GM12873 (cell line): ENCODE results near the gene TRIM8.

Experiments
- TF ChIP-seq, protein P1 (sequence below): IDR thresholded peaks from 2 replicates; pipeline ENCODE4 v1.5.1; 2012; ENCODE audit warnings: low read depth, mild to moderate bottlenecking, moderate library complexity, low read length, control low read depth; ENCODE audit not compliant: insufficient read depth; ENCODE audit errors: missing control alignments

TRIM8 gene

DNA sequence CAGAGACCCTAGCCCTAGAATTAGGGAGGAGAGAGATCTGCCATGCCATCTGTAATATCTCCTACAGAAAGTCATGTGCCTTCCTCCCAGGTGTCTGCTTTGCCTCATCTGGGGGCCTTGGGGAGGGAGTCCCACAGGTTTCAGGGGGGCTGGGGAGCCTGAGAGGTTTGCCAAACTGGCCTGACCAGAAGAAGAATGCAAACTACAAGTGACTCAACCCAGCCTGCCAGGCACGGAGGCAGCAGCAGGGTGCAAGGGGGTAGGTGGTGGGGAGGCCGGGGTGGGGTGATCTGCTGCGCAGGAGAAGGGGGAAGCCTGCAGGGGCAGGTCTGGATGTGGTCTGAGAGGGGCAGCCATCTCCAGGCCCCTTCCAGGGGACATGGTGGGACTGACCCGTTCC lies 9.6 kb upstream of the TRIM8 start:
- TF ChIP-seq, protein P1, sequence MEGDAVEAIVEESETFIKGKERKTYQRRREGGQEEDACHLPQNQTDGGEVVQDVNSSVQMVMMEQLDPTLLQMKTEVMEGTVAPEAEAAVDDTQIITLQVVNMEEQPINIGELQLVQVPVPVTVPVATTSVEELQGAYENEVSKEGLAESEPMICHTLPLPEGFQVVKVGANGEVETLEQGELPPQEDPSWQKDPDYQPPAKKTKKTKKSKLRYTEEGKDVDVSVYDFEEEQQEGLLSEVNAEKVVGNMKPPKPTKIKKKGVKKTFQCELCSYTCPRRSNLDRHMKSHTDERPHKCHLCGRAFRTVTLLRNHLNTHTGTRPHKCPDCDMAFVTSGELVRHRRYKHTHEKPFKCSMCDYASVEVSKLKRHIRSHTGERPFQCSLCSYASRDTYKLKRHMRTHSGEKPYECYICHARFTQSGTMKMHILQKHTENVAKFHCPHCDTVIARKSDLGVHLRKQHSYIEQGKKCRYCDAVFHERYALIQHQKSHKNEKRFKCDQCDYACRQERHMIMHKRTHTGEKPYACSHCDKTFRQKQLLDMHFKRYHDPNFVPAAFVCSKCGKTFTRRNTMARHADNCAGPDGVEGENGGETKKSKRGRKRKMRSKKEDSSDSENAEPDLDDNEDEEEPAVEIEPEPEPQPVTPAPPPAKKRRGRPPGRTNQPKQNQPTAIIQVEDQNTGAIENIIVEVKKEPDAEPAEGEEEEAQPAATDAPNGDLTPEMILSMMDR = no peak

DNA sequence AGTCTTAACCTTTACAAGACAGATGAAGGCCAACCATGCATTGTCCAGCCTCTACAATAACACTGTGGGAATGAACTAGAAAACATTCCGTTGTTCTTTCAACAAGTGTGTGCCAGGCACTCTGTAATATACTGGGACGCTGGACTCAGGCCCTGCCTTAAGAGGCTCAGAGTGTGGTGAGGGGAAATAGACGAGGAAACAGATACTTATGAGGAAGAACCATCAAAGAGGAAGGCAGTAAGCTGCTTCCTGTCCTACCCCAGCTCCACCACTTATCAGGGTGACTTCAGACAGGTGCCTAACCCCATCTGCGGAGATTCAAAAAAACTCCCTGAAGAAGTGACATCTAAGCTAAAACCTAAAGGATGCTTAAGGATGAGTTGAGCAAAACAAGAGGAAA lies 8.9 kb upstream of the TRIM8 start:
- TF ChIP-seq, protein P1 = no peak

GRCh38 chr10:102639537-102639936 lies 4.7 kb upstream of the TRIM8 start:
- TF ChIP-seq, protein P1 = no peak

- TF ChIP-seq, protein P1 = no peak
Observed at GRCh38 chr10:102641402-102641801, 2.9 kb upstream of the TRIM8 start.

DNA sequence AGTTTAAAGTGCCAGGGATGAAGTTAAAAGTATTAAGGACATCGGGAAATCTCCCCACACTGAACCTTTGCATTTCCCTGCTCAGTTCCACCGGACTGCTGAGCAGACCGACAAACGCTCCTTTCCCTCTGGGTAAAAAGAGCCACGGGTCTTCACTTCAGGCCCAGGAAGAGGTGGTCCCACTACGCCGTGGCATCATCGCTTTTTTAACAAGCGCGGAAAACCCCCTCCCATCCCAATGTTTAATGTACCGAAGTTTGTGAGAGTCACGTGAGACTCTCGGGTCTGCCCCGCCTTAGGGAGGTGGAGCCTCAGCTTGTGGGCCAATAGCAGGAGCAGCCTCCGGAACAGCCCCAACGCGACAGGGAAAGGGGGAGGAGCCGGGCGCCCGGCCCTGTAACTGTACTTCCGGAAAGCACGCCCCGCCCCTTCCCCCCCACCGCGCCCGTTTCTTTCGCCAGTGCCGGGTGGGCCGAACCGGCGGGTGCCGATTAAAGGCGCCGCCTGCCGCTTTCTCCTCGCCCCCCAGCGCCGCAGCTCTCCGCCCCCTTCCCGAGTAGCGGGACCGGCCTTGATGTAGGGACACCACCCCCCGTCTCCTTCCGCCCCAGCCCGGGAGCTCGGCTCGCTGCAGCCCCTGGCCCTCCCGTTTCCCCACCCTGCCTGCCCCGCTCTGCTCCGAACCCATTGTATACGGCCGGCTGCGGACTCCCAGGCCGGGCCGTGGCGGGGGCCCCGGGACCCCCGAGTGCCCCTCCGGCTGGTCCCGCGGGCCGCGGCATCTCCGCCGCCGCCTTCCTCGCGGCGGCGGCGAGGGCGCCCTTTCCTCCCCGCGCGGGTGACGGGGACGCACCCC lies 2.2 kb upstream of the TRIM8 start:
- TF ChIP-seq, protein P1 = no peak

- TF ChIP-seq, protein P1 = no peak
Observed at GRCh38 chr10:102642736-102643335, 1.4 kb upstream of the TRIM8 start.

- TF ChIP-seq, protein P1 = no peak
Observed at GRCh38 chr10:102643336-102644065, 778 bp upstream of the TRIM8 start.
